HG03139 (cell line): ENCODE data around the gene EFCAB6.

Experiments used
- ATAC-seq: cut with Tn5 transposase; IDR thresholded peaks from one replicate; pipeline ENCODE4 v1.9.1; 2021; ENCODE audit not compliant: unreplicated experiment

EFCAB6 gene

GRCh38 chr22:43533656-43534428, 278.3 kb downstream of the EFCAB6 start:
- ATAC-seq = no peak

- no peak for ATAC-seq
These were observed 279.0 kb downstream of the EFCAB6 start for GRCh38 chr22:43533156-43533530.

- ATAC-seq = no peak
These were observed 279.6 kb downstream of the EFCAB6 start for GRCh38 chr22:43532301-43533155.

GRCh38 chr22:43531651-43532050, 280.5 kb downstream of the EFCAB6 start:
- no peak for ATAC-seq

GRCh38 chr22:43530349-43531201, 281.5 kb downstream of the EFCAB6 start:
- no peak for ATAC-seq

GRCh38 chr22:43529934-43530333, 282.2 kb downstream of the EFCAB6 start:
- ATAC-seq = no peak

- ATAC-seq = no peak
These were observed 282.6 kb downstream of the EFCAB6 start for GRCh38 chr22:43529461-43529860.

- no peak for ATAC-seq
These were observed 283.3 kb downstream of the EFCAB6 start for GRCh38 chr22:43528601-43529360.

- ATAC-seq = no peak
These were observed 285.2 kb downstream of the EFCAB6 start for GRCh38 chr22:43526946-43527345.

- no peak for ATAC-seq
These were observed 285.9 kb downstream of the EFCAB6 start for GRCh38 chr22:43526117-43526655.

- ATAC-seq = no peak
These were observed 290.4 kb downstream of the EFCAB6 start for GRCh38 chr22:43521716-43522115.

- no peak for ATAC-seq
These were observed 291.5 kb downstream of the EFCAB6 start for GRCh38 chr22:43520632-43521039.

GRCh38 chr22:43516996-43517635, 295.0 kb downstream of the EFCAB6 start:
- no peak for ATAC-seq

- no peak for ATAC-seq
These were observed 295.7 kb downstream of the EFCAB6 start for GRCh38 chr22:43516386-43516785.

GRCh38 chr22:43515902-43516301, 296.2 kb downstream of the EFCAB6 start:
- no peak for ATAC-seq

GRCh38 chr22:43515411-43515810, 296.7 kb downstream of the EFCAB6 start:
- ATAC-seq = no peak

- ATAC-seq = no peak
These were observed 297.5 kb downstream of the EFCAB6 start for GRCh38 chr22:43514476-43515157.

- no peak for ATAC-seq
These were observed 299.8 kb downstream of the EFCAB6 start for GRCh38 chr22:43512279-43512678.

GRCh38 chr22:43511276-43511910, 300.7 kb downstream of the EFCAB6 start:
- ATAC-seq = no peak
